ENCODE data around the gene CHST1. TPM values are rescaled to one million over a fixed set of nuclear protein-coding genes. Genes with fewer than 3 reads are reported as not detected.

The CHST1 gene
- polyA plus RNA-seq, 3 donors = not detected

GRCh38 chr11:45621588-45621987 is 43.8 kb downstream of the CHST1 start:
- no peak for DNase-seq
- Histone ChIP-seq H3K4me3 (replicated peaks in 1 of 3; ENCODE audit: low read depth in 2 of 3, low read length in 3 of 3) (no peak overlapping the region), H3K4me2 (replicated peaks; ENCODE audit: extremely low read depth, low read length, poor library complexity, severe bottlenecking) (no peak overlapping the region), H3K27ac (ENCODE audit: low read depth in 1 of 2, low read length in 2 of 2) (no peak overlapping the region), H3K4me1 (ENCODE audit: control insufficient read depth in 1 of 2, insufficient read depth in 2 of 2, low read length in 2 of 2) (no peaks in the 10 kb centered on the region), H3K9me3 (replicated peaks in 1 of 2; ENCODE audit: control insufficient read depth in 1 of 2, insufficient read depth in 1 of 2, low read length in 2 of 2) (peaks cover 21 to 24% of the 10 kb centered on the region in 2 donors), H3K9ac (ENCODE audit: insufficient read depth, low read length, poor library complexity, severe bottlenecking) (no peak overlapping the region), H3K79me2 (ENCODE audit: insufficient read depth, low read length) (no peaks in the 10 kb centered on the region), H4K20me1 (ENCODE audit: insufficient read depth, low read length) (no peaks in the 10 kb centered on the region), H3K36me3 (replicated peaks in 1 of 2; ENCODE audit: control insufficient read depth in 1 of 2, insufficient read depth in 2 of 2, low read length in 2 of 2) (no peaks in the 10 kb centered on the region), H2AFZ (ENCODE audit: insufficient read depth, low read depth, low read length, poor library complexity, severe bottlenecking) (no peak overlapping the region), H3K27me3 (ENCODE audit: control insufficient read depth in 2 of 2, insufficient read depth in 2 of 2, low read length in 2 of 2) (peaks cover 9 to 18% of the 10 kb centered on the region in 2 donors)
- Mint-ChIP-seq H3K4me3 (no peak overlapping the region), H3K4me1 (no peaks in the 10 kb centered on the region), H3K27ac (no peak overlapping the region), H3K36me3 (no peaks in the 10 kb centered on the region), H3K9me3 (peaks cover 15 to 32% (median 21%) of the 10 kb centered on the region in 7 donors), H3K27me3 (ENCODE audit: low read depth in 3 of 3) (peaks cover 13 to 35% (median 24%) of the 10 kb centered on the region in 3 donors)
- WGBS (ENCODE audit: insufficient coverage) = no CpG with 5 or more reads among the region's 1 CpG
- intact Hi-C loops (cut with micrococcal nuclease) = no loop called here
- no peak for TF ChIP-seq CTCF (IDR thresholded peaks at IDR 0.05)

DNA sequence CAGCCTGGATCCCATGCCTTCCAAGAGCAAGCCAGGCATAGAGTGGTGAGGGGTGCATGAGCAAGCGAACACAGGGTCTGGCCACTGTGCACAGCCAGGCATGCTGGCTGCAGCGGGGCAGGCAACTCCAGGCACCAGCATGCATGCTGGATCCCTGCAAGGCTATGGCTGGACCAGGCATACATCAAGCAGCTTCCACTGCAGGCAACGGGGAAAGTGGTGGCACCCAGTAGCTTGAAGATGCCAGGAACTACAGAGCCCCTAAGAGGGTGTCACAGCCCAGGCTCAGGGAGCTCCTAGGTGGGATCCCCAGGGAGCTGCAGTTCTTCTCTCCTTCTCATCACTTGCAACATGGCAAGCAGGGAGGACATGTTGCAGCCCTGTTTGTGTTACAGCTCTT is 45.2 kb downstream of the CHST1 start:
- no peak overlapping the region for H3K27ac ChIP-seq (ENCODE audit: low read depth in 1 of 2, low read length in 2 of 2)
- no peaks in the 10 kb centered on the region for H3K36me3 ChIP-seq (replicated peaks in 1 of 2; ENCODE audit: control insufficient read depth in 1 of 2, insufficient read depth in 2 of 2, low read length in 2 of 2)
- H3K27ac Mint-ChIP-seq = no peak overlapping the region
- no peak for TF ChIP-seq CTCF (IDR thresholded peaks at IDR 0.05)
- no peak overlapping the region for H3K4me3 Mint-ChIP-seq
- H3K4me2 ChIP-seq (replicated peaks; ENCODE audit: extremely low read depth, low read length, poor library complexity, severe bottlenecking) = no peak overlapping the region
- DNase-seq = no peak
- H3K9me3 Mint-ChIP-seq = peaks cover 15 to 35% (median 21%) of the 10 kb centered on the region in 7 donors
- H3K4me3 ChIP-seq (replicated peaks in 1 of 3; ENCODE audit: low read depth in 2 of 3, low read length in 3 of 3) = no peak overlapping the region
- intact Hi-C loops (cut with micrococcal nuclease) = no loop called here
- no peaks in the 10 kb centered on the region for H3K4me1 ChIP-seq (ENCODE audit: control insufficient read depth in 1 of 2, insufficient read depth in 2 of 2, low read length in 2 of 2)
- no peaks in the 10 kb centered on the region for H3K36me3 Mint-ChIP-seq
- H3K27me3 ChIP-seq (ENCODE audit: control insufficient read depth in 2 of 2, insufficient read depth in 2 of 2, low read length in 2 of 2) = peaks cover 9 to 16% of the 10 kb centered on the region in 2 donors
- no peak overlapping the region for H2AFZ ChIP-seq (ENCODE audit: insufficient read depth, low read depth, low read length, poor library complexity, severe bottlenecking)
- no peak overlapping the region for H3K9ac ChIP-seq (ENCODE audit: insufficient read depth, low read length, poor library complexity, severe bottlenecking)
- H3K4me1 Mint-ChIP-seq = no peaks in the 10 kb centered on the region
- 83% methylated on average over 3 of the region's 3 CpGs for WGBS (ENCODE audit: insufficient coverage)
- no peaks in the 10 kb centered on the region for H3K79me2 ChIP-seq (ENCODE audit: insufficient read depth, low read length)
- peaks cover 20 to 43% (median 30%) of the 10 kb centered on the region in 3 donors for H3K27me3 Mint-ChIP-seq (ENCODE audit: low read depth in 3 of 3)
- peaks cover 21 to 24% of the 10 kb centered on the region in 2 donors for H3K9me3 ChIP-seq (replicated peaks in 1 of 2; ENCODE audit: control insufficient read depth in 1 of 2, insufficient read depth in 1 of 2, low read length in 2 of 2)
- H4K20me1 ChIP-seq (ENCODE audit: insufficient read depth, low read length) = no peaks in the 10 kb centered on the region
